Measurements from ENCODE around the gene FYB1.
"Not testable (repeated sequence)": the region's sequence is repeated elsewhere in the genome, so short reads cannot be mapped to it uniquely, and the experiment has no call there.

Gene FYB1

GRCh38 chr5:39219437-39219836 lies at the start of gene FYB1:
Gene FYB1 (minus strand): TSS chr5:39219563. CDS start chr5:39202960, 16,603 bp downstream.
- DNase-seq, result no peak

- DNase-seq, result no peak
These were observed 47.8 kb upstream of the FYB1 start for GRCh38 chr5:39267186-39267585.

- DNase-seq, result no peak
These were observed 47.1 kb upstream of the FYB1 start for GRCh38 chr5:39266442-39266841.

GRCh38 chr5:39264528-39264927 lies 45.2 kb upstream of the FYB1 start:
- no peak for DNase-seq

GRCh38 chr5:39262981-39263380 lies 43.6 kb upstream of the FYB1 start:
- DNase-seq, result no peak

GRCh38 chr5:39260095-39260494 lies 40.7 kb upstream of the FYB1 start:
- DNase-seq, result no peak

- no peak for DNase-seq
These were observed 38.2 kb upstream of the FYB1 start for GRCh38 chr5:39257554-39257953.

- DNase-seq, result no peak
These were observed 37.3 kb upstream of the FYB1 start for GRCh38 chr5:39256477-39257235.

- DNase-seq, result no peak
These were observed 36.0 kb upstream of the FYB1 start for GRCh38 chr5:39255406-39255805.

- no peak for DNase-seq
These were observed 35.3 kb upstream of the FYB1 start for GRCh38 chr5:39254671-39255070.

GRCh38 chr5:39253196-39253595 lies 33.8 kb upstream of the FYB1 start:
- no peak for DNase-seq

- DNase-seq, result no peak
These were observed 30.4 kb upstream of the FYB1 start for GRCh38 chr5:39249564-39250274.

- no peak for DNase-seq
These were observed 29.7 kb upstream of the FYB1 start for GRCh38 chr5:39249069-39249468.

GRCh38 chr5:39240750-39241149 lies 21.4 kb upstream of the FYB1 start:
- DNase-seq, result no peak

- DNase-seq, result no peak
These were observed 19.2 kb upstream of the FYB1 start for GRCh38 chr5:39238366-39239105.

GRCh38 chr5:39236718-39237117 lies 17.4 kb upstream of the FYB1 start:
- no peak for DNase-seq

GRCh38 chr5:39235648-39236047 lies 16.3 kb upstream of the FYB1 start:
- no peak for DNase-seq

- not testable (repeated sequence) for DNase-seq
These were observed 15.1 kb upstream of the FYB1 start for GRCh38 chr5:39234494-39234893.

GRCh38 chr5:39233783-39234182 lies 14.4 kb upstream of the FYB1 start:
- DNase-seq, result no peak

- no peak for DNase-seq
These were observed 12.6 kb upstream of the FYB1 start for GRCh38 chr5:39231705-39232525.

GRCh38 chr5:39228596-39228995 lies 9.2 kb upstream of the FYB1 start:
- no peak for DNase-seq

- no peak for DNase-seq
These were observed 7.2 kb upstream of the FYB1 start for GRCh38 chr5:39226558-39226957.

GRCh38 chr5:39226100-39226451 lies 6.7 kb upstream of the FYB1 start:
- DNase-seq, result no peak

All from DMS79 treated with DMSO at 0.1 percent for 48 hours (cell line).